RWPE1 (cell line): ENCODE data around the gene ADGRV1.

Source experiments
- CTCF ChIA-PET: fragments of 350-600 bp; sonication (Branson Sonifier 250); formaldehyde crosslinking; extraction: SDS; loops from one replicate; lab custom pipeline; 2021; lab: Yijun Ruan, JAX
- POLR2A ChIA-PET: fragments of 400-600 bp; formaldehyde crosslinking; extraction: SDS; loops from one replicate; lab custom pipeline; 2020; ENCODE audit warnings: antibody characterized with exemption; ENCODE audit not compliant: low non-redundant PET; lab: Yijun Ruan, JAX
- DNase-seq: peaks from one replicate; pipeline ENCODE4 v3.0.0; 2012; ENCODE audit warnings: low spot score
- H3K27ac ChIP-seq: fragments of 450-650 bp; 2 replicates; pipeline ENCODE4 v1.5.1; 2017
- CTCF ChIP-seq: fragments of 450-650 bp; conservative IDR thresholded peaks from 2 replicates; pipeline ENCODE4 v1.5.1; 2017; ENCODE audit warnings: low read depth, mild to moderate bottlenecking

ADGRV1 gene

DNA sequence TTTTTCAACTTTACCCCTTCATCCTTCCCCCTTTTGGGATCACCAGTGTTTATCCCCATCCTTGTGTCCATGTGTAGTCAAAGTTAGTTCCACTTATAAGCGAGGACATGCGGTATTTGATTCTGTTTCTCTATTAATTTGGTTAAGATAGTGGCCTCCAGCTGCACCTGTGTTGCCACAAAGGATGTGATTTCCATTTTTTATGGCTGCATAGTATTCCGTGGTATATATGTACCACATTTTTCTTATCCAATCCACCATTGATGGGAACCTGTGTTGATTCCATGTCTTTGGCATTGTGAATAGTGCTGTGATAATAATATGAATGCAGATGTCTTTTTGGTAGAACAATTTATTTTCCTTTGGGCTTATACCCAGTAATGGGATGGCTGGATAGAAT lies 572.2 kb downstream of the ADGRV1 start:
- POLR2A ChIA-PET, result interaction anchor here (0.7 kb wide), 1 partner anchor 253 kb away, joined by 7 read pairs; no protein-coding TSS in a partner anchor
- DNase-seq, result no peak
- TF ChIP-seq CTCF, result no peak
- no peak overlapping the region for H3K27ac ChIP-seq
- CTCF ChIA-PET, result no interaction called here

GRCh38 chr5:91132550-91132949 lies 574.0 kb downstream of the ADGRV1 start:
- POLR2A ChIA-PET, result no interaction called here
- CTCF ChIA-PET, result no interaction called here
- no peak for DNase-seq
- no peak overlapping the region for H3K27ac ChIP-seq
- no peak for TF ChIP-seq CTCF

DNA sequence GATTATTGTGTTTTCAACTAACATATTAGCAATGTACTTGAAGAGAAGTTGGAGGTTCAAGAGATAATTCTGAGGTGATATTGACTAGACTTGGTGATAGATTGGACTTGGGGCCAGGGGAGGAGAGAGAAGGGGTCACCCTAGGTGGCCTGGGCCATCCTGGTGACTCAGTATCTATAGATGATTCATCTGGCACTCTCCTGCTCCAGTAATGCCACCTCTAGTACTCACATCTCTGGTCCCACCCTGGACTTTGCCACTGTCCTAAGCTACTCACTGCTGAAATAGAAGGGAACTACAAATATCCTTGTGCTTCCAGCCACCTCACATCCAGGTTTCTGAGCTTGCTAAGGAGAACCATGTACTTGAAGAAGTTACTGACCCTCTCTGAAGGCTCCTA lies 574.6 kb downstream of the ADGRV1 start:
- POLR2A ChIA-PET, result no interaction called here

GRCh38 chr5:91135475-91136248 lies 577.1 kb downstream of the ADGRV1 start:
- CTCF ChIA-PET, result no interaction called here
- DNase-seq, result no peak
- H3K27ac ChIP-seq, result no peak overlapping the region
- POLR2A ChIA-PET, result no interaction called here
- no peak for TF ChIP-seq CTCF

More for the DNA sequence above, 574.6 kb downstream of the ADGRV1 start:
- no peak for DNase-seq
- H3K27ac ChIP-seq, result no peak overlapping the region
- no peak for TF ChIP-seq CTCF
- CTCF ChIA-PET, result no interaction called here

DNA sequence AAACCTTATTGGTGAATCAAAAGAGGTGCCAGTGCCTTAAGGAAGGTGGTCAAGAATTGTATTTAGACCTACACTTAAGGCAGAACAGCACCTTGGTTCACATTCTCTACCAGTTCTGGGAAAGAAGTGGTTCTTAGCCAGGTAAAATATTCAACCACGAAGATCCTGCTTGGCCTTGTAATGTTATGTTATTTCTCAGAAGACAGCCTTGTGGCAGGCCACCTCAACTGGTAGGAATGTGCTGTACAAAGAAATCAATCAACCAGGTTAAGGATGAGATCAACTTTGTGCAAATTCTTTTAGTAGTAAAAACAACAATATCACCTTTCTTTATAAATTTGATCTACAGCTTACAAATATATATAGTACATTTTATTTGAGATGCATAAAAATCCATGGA lies 577.7 kb downstream of the ADGRV1 start:
- no peak for TF ChIP-seq CTCF
- no peak overlapping the region for H3K27ac ChIP-seq
- ChIA-PET POLR2A (no interaction called here), CTCF (interaction anchor here (0.7 to 1.0 kb wide), 2 partner anchors 67 to 249 kb away, joined by 3 to 5 read pairs; no protein-coding TSS in a partner anchor)
- DNase-seq, result peak; percentile 78

DNA sequence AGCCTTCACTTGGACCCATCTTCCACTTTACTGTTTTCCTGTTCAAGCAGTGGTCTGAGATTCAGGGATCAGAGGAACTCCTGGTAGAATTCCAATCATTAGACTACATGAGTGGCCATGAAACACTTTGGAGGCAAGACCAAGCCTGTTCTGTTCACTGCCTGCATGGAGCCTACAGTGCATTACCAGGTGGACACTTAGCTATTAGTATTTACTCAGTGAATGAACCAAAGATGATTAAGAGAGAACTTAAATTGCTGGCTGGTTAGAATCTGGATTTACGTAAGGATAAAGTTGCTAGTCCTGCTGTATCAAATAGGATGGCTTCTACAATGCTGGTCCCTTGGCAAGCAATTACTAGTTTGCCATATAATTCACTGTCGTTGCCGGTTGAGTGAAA lies 579.0 kb downstream of the ADGRV1 start:
- CTCF ChIA-PET, result interaction anchor here (0.6 to 0.7 kb wide), 3 partner anchors 17 to 74 kb away, joined by 3 to 4 read pairs (median 3); no protein-coding TSS in a partner anchor
- DNase-seq, result peak; percentile 53
- POLR2A ChIA-PET, result no interaction called here
- no peak for TF ChIP-seq CTCF
- no peak overlapping the region for H3K27ac ChIP-seq
